Neural crest cell (in vitro differentiated cells): ENCODE measurements around the gene MRPL17. TPM values are rescaled to one million over a fixed set of nuclear protein-coding genes. Genes with fewer than 3 reads are reported as not detected.

Experiments used
- total RNA-seq: library from RNA; stranded (reverse); gene quantifications from 2 replicates; pipeline ENCODE4 v1.2.1, GENCODE V29; 2021

MRPL17 gene
- total RNA-seq, 1 donor from 2014 or later: 58.9 TPM

Other genes starting within 250 kb of the MRPL17 start
- 4.3 and 6.0 TPM in 2 replicates for gene HPX, start 242.4 kb downstream of the MRPL17 start, total RNA-seq
- 20.6 and 26.2 TPM in 2 replicates for gene TRIM3, start 209.4 kb downstream of the MRPL17 start, total RNA-seq
- gene ARFIP2, start 202.0 kb downstream of the MRPL17 start, total RNA-seq: 52.4 and 57.1 TPM in 2 replicates
- 43.6 and 47.6 TPM in 2 replicates for gene TIMM10B, start 201.8 kb downstream of the MRPL17 start, total RNA-seq
- gene DNHD1, start 186.1 kb downstream of the MRPL17 start, total RNA-seq: 10.2 and 12.6 TPM in 2 replicates
- 22.5 and 23.7 TPM in 2 replicates for gene RRP8, start 79.7 kb downstream of the MRPL17 start, total RNA-seq
- 120 and 121 TPM in 2 replicates for gene ILK, start 79.6 kb downstream of the MRPL17 start, total RNA-seq
- 133 and 143 TPM in 2 replicates for gene TAF10, start 71.1 kb downstream of the MRPL17 start, total RNA-seq
- gene TPP1, start 63.9 kb downstream of the MRPL17 start, total RNA-seq: 41.0 and 44.7 TPM in 2 replicates
- 37.5 and 40.4 TPM in 2 replicates for gene DCHS1, start 27.5 kb downstream of the MRPL17 start, total RNA-seq
- 0.25 and 0.54 TPM in 2 replicates for gene OR2AG2, start 88.6 kb upstream of the MRPL17 start, total RNA-seq
- not detected in 2 replicates for gene OR2AG1, start 99.7 kb upstream of the MRPL17 start, total RNA-seq
- gene OR6A2, start 116.3 kb upstream of the MRPL17 start, total RNA-seq: 0.20 and 0.21 TPM in 2 replicates
- gene OR10A5, start 162.3 kb upstream of the MRPL17 start, total RNA-seq: not detected in 2 replicates
- not detected in 2 replicates for gene OR10A2, start 179.7 kb upstream of the MRPL17 start, total RNA-seq
- gene OR10A4, start 193.3 kb upstream of the MRPL17 start, total RNA-seq: not detected in 2 replicates
- 0.27 and 0.44 TPM in 2 replicates for gene OR2D2, start 209.2 kb upstream of the MRPL17 start, total RNA-seq
- gene OR2D3, start 237.7 kb upstream of the MRPL17 start, total RNA-seq: not detected in 2 replicates
- 10.2 and 11.2 TPM in 2 replicates for gene ZNF215, start 243.1 kb upstream of the MRPL17 start, total RNA-seq